Endothelial cell (in vitro differentiated cells): ENCODE data around the gene C12orf75. TPM values are rescaled to one million over a fixed set of nuclear protein-coding genes. Genes with fewer than 3 reads are reported as not detected.

Experiments
- DNase-seq: peaks from one replicate; pipeline ENCODE4 v3.0.0; 2021; ENCODE audit warnings: low spot score
- H3K27ac Mint-ChIP-seq: one replicate; pipeline ENCODE4 v1.8.0; 2021; ENCODE audit warnings: mixed read lengths, inconsistent platforms; ENCODE audit not compliant: unreplicated experiment
- H3K27me3 Mint-ChIP-seq: one replicate; pipeline ENCODE4 v1.8.0; 2021; ENCODE audit warnings: mild to moderate bottlenecking, moderate library complexity, mixed read lengths, inconsistent platforms; ENCODE audit not compliant: unreplicated experiment
- H3K36me3 Mint-ChIP-seq: one replicate; pipeline ENCODE4 v1.8.0; 2021; ENCODE audit warnings: mild to moderate bottlenecking, low read depth, mixed read lengths, inconsistent platforms; ENCODE audit not compliant: unreplicated experiment
- H3K4me1 Mint-ChIP-seq: one replicate; pipeline ENCODE4 v1.8.0; 2021; ENCODE audit warnings: mild to moderate bottlenecking, mixed read lengths, inconsistent platforms; ENCODE audit not compliant: unreplicated experiment
- H3K4me3 Mint-ChIP-seq: one replicate; pipeline ENCODE4 v1.8.0; 2021; ENCODE audit warnings: mild to moderate bottlenecking, mixed read lengths, inconsistent platforms; ENCODE audit not compliant: unreplicated experiment
- H3K9me3 Mint-ChIP-seq: one replicate; pipeline ENCODE4 v1.8.0; 2021; ENCODE audit warnings: mixed read lengths, inconsistent platforms; ENCODE audit not compliant: unreplicated experiment
- total RNA-seq: library from RNA; stranded (reverse); fragmentation: NEBNext Ultra II Directional; extraction: Animal tissue kit (Norgen Biotek cat#: 25700); gene quantifications from one replicate; pipeline ENCODE4 v1.2.1, GENCODE V29; 2021; ENCODE audit not compliant: unreplicated experiment
- TF ChIP-seq, protein P1 (sequence below): fragments of 200-600 bp; sonication (generic); IDR thresholded peaks from one replicate; pipeline ENCODE4 v1.5.0; 2021; ENCODE audit warnings: antibody characterized with exemption; ENCODE audit not compliant: unreplicated experiment

C12orf75 gene
- total RNA-seq, 1 donor from 2014 or later = 24.0 TPM

DNA sequence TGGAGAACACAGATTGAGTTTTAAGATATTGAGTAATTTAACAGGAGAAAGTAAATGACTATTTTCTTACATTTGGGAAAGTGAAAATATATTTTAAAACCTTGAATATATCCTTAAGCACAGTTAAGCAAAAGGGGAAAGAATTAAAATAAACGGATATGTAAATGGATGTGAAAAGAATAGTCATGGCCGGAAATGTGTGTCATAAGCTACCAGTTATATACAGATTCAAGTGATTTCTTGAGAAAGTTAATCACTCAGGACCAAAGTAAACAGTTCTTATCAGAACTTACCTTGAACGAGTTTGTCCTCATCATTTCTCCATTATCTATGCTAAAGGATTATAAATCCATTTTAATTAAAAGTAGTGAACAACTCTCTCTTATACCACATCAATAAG, 33.4 kb downstream of the C12orf75 start:
- H3K4me1 Mint-ChIP-seq = no peaks in the 10 kb centered on the region
- DNase-seq = no peak
- H3K27me3 Mint-ChIP-seq = no peaks in the 10 kb centered on the region
- H3K4me3 Mint-ChIP-seq = no peak overlapping the region
- H3K27ac Mint-ChIP-seq = no peak overlapping the region
- peaks cover 4% of the 10 kb centered on the region for H3K36me3 Mint-ChIP-seq
- H3K9me3 Mint-ChIP-seq = no peaks in the 10 kb centered on the region
- TF ChIP-seq, protein P1, sequence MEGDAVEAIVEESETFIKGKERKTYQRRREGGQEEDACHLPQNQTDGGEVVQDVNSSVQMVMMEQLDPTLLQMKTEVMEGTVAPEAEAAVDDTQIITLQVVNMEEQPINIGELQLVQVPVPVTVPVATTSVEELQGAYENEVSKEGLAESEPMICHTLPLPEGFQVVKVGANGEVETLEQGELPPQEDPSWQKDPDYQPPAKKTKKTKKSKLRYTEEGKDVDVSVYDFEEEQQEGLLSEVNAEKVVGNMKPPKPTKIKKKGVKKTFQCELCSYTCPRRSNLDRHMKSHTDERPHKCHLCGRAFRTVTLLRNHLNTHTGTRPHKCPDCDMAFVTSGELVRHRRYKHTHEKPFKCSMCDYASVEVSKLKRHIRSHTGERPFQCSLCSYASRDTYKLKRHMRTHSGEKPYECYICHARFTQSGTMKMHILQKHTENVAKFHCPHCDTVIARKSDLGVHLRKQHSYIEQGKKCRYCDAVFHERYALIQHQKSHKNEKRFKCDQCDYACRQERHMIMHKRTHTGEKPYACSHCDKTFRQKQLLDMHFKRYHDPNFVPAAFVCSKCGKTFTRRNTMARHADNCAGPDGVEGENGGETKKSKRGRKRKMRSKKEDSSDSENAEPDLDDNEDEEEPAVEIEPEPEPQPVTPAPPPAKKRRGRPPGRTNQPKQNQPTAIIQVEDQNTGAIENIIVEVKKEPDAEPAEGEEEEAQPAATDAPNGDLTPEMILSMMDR = no peak

DNA sequence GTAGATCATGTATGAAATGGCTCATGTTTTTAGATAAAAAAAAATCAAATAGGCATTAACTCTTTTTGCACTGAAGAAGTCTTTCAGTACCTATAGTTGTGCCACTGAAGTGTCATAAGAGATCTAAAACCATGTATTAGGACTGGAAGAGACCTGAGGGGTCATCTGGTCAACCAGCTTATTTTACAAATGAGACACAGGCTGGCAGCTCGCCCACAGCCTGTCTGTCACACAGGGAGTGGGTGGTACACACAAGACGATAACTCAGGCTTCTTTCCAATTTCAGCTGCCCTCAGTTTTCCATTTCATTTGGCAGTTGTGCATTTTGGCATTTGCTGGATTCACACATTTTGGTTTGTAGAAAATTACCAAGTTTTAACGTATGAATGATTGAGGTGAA, 34.7 kb downstream of the C12orf75 start:
- Mint-ChIP-seq H3K36me3 (peaks cover 4% of the 10 kb centered on the region), H3K4me3 (no peak overlapping the region), H3K9me3 (no peaks in the 10 kb centered on the region), H3K4me1 (no peaks in the 10 kb centered on the region), H3K27me3 (no peaks in the 10 kb centered on the region), H3K27ac (no peak overlapping the region)
- TF ChIP-seq, protein P1 = no peak
- no peak for DNase-seq

DNA sequence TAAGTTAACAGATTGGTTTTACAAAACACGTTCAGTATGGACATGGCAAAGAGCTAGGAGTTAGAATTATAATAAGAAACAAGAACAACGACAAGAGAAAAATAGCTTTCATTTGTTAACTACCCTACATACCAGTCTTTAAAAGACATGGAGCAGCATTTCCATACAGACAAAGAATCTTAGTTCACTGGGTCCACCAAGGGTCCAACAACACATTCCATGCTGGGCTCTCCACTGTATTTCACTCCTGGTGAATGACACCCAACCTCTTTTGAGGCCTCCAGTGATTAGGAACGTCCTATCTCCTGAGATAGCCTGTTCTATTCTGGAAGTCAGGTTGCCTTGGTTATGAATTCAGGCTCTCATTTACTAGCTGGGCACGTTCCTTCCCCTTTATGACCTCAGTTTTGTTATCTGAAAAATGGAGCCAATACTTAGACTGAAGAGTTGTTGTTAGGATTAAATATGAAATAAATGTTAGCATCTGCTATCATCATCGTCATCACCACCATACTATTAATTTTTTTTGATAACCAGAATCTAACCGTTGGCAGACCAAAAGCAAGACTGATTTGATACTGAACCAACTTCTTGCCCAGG, 37.7 kb downstream of the C12orf75 start:
- no peaks in the 10 kb centered on the region for H3K27me3 Mint-ChIP-seq
- H3K4me3 Mint-ChIP-seq = no peak overlapping the region
- no peaks in the 10 kb centered on the region for H3K9me3 Mint-ChIP-seq
- TF ChIP-seq, protein P1 = no peak
- H3K27ac Mint-ChIP-seq = no peak overlapping the region
- DNase-seq = no peak
- peaks cover 2% of the 10 kb centered on the region for H3K4me1 Mint-ChIP-seq
- H3K36me3 Mint-ChIP-seq = peaks cover 4% of the 10 kb centered on the region

DNA sequence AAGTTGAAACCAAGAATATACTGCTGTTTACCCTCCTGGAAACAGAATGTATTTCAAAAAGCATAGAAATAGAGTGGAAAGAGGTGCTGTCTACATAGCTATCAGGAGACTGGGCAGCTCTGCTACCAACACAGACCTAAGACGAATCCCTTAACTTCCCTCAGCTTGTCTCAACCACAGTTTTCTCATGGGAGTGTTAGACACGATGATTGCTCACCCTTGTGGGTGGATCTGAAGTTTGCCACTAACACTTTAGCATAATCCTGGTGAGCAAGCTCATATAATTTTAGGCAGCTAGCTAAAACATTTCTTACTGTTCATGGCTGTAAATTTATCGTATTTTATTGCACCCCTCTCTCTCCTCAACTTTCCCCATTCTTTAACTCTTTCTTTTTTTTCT, 38.5 kb downstream of the C12orf75 start:
- DNase-seq = no peak
- Mint-ChIP-seq H3K36me3 (peaks cover 4% of the 10 kb centered on the region), H3K27me3 (no peaks in the 10 kb centered on the region), H3K4me1 (peaks cover 2% of the 10 kb centered on the region), H3K9me3 (no peaks in the 10 kb centered on the region), H3K4me3 (no peak overlapping the region), H3K27ac (no peak overlapping the region)
- TF ChIP-seq, protein P1 = no peak

DNA sequence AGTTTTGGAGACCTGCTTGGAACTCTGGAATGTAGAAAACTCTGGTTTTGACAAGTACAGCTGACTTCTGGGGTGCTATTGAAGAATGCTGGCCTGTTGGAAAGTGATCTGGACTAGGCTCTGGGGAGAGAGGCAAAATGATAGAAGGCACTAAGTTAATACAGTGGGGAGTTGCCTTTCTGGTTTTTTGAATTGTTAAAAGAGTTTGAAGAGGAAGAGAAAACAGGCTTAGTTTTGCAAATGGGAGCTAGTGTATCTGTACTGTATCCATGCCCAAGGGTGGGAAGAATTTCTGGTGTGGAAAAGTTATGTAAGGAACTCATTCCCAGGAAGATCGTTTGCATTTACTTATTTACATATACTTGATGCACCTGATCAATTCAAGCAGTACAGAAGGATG, 43.8 kb downstream of the C12orf75 start:
- H3K27ac Mint-ChIP-seq = no peak overlapping the region

More for the DNA sequence above, 43.8 kb downstream of the C12orf75 start:
- no peaks in the 10 kb centered on the region for H3K9me3 Mint-ChIP-seq
- H3K27me3 Mint-ChIP-seq = no peaks in the 10 kb centered on the region
- no peak for DNase-seq
- peaks cover 2% of the 10 kb centered on the region for H3K4me1 Mint-ChIP-seq
- no peak overlapping the region for H3K4me3 Mint-ChIP-seq
- TF ChIP-seq, protein P1 = no peak
- no peaks in the 10 kb centered on the region for H3K36me3 Mint-ChIP-seq
